AG04450 (cell line): Measurements from ENCODE around the gene KRT10. TPM values are rescaled to one million over a fixed set of nuclear protein-coding genes. Genes with fewer than 3 reads are reported as not detected.
"Not testable (repeated sequence)": the region's sequence is repeated elsewhere in the genome, so short reads cannot be mapped to it uniquely, and the experiment has no call there.

ENCODE experiments used
- CTCF ChIA-PET: fragments of 300-600, 350-600 bp; formaldehyde crosslinking; extraction: SDS; loops from one replicate; lab custom pipeline; 2022; ENCODE audit warnings: antibody characterized with exemption, inconsistent platforms; lab: Charles Lee
- POLR2A ChIA-PET: fragments of 350-600 bp; formaldehyde crosslinking; extraction: SDS; loops from one replicate; lab custom pipeline; 2021; ENCODE audit warnings: antibody characterized with exemption, inconsistent platforms; lab: Yijun Ruan, JAX
- DNase-seq: peaks from one replicate; pipeline ENCODE4 v3.0.0-alpha.2; 2011; ENCODE audit warnings: low read depth, low spot score
- H3K27ac ChIP-seq: one replicate; pipeline ENCODE4 v1.5.1; 2012; ENCODE audit warnings: low read depth, low read length, control low read depth
- H3K27me3 ChIP-seq: one replicate; pipeline ENCODE4 v1.6.0; 2012; ENCODE audit warnings: low read length; ENCODE audit not compliant: control insufficient read depth, insufficient read depth
- H3K4me3 ChIP-seq: 2 replicates; pipeline ENCODE4 v1.5.1; 2011; ENCODE audit warnings: mild to moderate bottlenecking, low read depth, low read length, control low read depth
- H3K9me3 ChIP-seq: 2 replicates; pipeline ENCODE4 v1.5.1; 2012; ENCODE audit warnings: low read length; ENCODE audit not compliant: control insufficient read depth, insufficient read depth
- CTCF ChIP-seq: IDR thresholded peaks from 2 replicates; pipeline ENCODE4 v1.5.1; 2011; ENCODE audit warnings: low read depth, low read length, control low read depth, inconsistent platforms
- polyA plus RNA-seq: library from polyadenylated mRNA; depleted of rRNA; stranded (reverse); fragments of >200 nt; gene quantifications from 2 replicates; pipeline ENCODE4 v1.2.3, GENCODE V29; 2011

Gene KRT10
- polyA plus RNA-seq, 1 experiment: 35.8 TPM

- no peak for DNase-seq
- Histone ChIP-seq H3K9me3 (no peaks in the 10 kb centered on the region), H3K27me3 (no peaks in the 10 kb centered on the region), H3K4me3 (peak overlapping the region; percentile 64), H3K27ac (peak overlapping the region; percentile 80)
- ChIA-PET CTCF (interaction anchor here (0.6 to 2.4 kb wide), 8 partner anchors 504 to 849 kb away, joined by 3 to 18 read pairs (median 4); no protein-coding TSS in a partner anchor), POLR2A (interaction anchor here (0.6 to 1.4 kb wide), 9 partner anchors 9 to 870 kb away, joined by 3 to 10 read pairs (median 4); partner anchors contain the start of genes EIF1 and SMARCE1)
- TF ChIP-seq CTCF: no peak
Measured at GRCh38 chr17:40818343-40818732, 4.1 kb downstream of the KRT10 start.

- Histone ChIP-seq H3K9me3 (no peaks in the 10 kb centered on the region), H3K27me3 (no peaks in the 10 kb centered on the region), H3K27ac (no peak overlapping the region), H3K4me3 (no peak overlapping the region)
- no peak for DNase-seq
- ChIA-PET CTCF (interaction anchor here (1.2 to 2.9 kb wide), 4 partner anchors 732 to 849 kb away, joined by 4 to 18 read pairs (median 11); no protein-coding TSS in a partner anchor), POLR2A (no interaction called here)
- no peak for TF ChIP-seq CTCF
Measured at GRCh38 chr17:40817103-40817682, 5.2 kb downstream of the KRT10 start.

GRCh38 chr17:40816569-40816968 lies 5.8 kb downstream of the KRT10 start:
- Histone ChIP-seq H3K9me3 (no peaks in the 10 kb centered on the region), H3K4me3 (no peak overlapping the region), H3K27me3 (no peaks in the 10 kb centered on the region), H3K27ac (no peak overlapping the region)
- TF ChIP-seq CTCF: no peak
- ChIA-PET CTCF (interaction anchor here (2.5 to 2.9 kb wide), 3 partner anchors 832 to 849 kb away, joined by 9 to 18 read pairs (median 13); no protein-coding TSS in a partner anchor), POLR2A (no interaction called here)
- DNase-seq: no peak

GRCh38 chr17:40815381-40815780 lies 7.0 kb downstream of the KRT10 start:
- CTCF ChIA-PET: interaction anchor here (0.7 to 2.9 kb wide), 6 partner anchors 24 to 852 kb away, joined by 3 to 18 read pairs (median 6); no protein-coding TSS in a partner anchor

GRCh38 chr17:40814657-40815056 lies 7.8 kb downstream of the KRT10 start:
- H3K27ac ChIP-seq, DNase-seq, POLR2A ChIA-PET, H3K27me3 ChIP-seq, H3K9me3 ChIP-seq, H3K4me3 ChIP-seq: not testable (repeated sequence)
- CTCF ChIA-PET: interaction anchor here (1.5 to 2.9 kb wide), 3 partner anchors 734 to 847 kb away, joined by 4 to 18 read pairs (median 9); no protein-coding TSS in a partner anchor

More at GRCh38 chr17:40815381-40815780, 7.0 kb downstream of the KRT10 start:
- no peak for DNase-seq
- no peak for TF ChIP-seq CTCF
- H3K4me3 ChIP-seq: no peak overlapping the region
- POLR2A ChIA-PET: interaction anchor here (0.8 kb wide), 1 partner anchor 35 kb away, joined by 3 read pairs; no protein-coding TSS in a partner anchor
- no peak overlapping the region for H3K27ac ChIP-seq
- H3K27me3 ChIP-seq: no peaks in the 10 kb centered on the region
- H3K9me3 ChIP-seq: no peaks in the 10 kb centered on the region
